HG02610 (cell line): ENCODE results near the gene ADPRHL1.
A peak's percentile ranks its signal among the peaks of the same experiment; 100 is the strongest.

Experiments
- ATAC-seq: cut with Tn5 transposase; IDR thresholded peaks from one replicate; pipeline ENCODE4 v1.9.1; 2021; ENCODE audit warnings: mild to moderate bottlenecking, moderate library complexity; ENCODE audit not compliant: unreplicated experiment

Gene ADPRHL1

DNA sequence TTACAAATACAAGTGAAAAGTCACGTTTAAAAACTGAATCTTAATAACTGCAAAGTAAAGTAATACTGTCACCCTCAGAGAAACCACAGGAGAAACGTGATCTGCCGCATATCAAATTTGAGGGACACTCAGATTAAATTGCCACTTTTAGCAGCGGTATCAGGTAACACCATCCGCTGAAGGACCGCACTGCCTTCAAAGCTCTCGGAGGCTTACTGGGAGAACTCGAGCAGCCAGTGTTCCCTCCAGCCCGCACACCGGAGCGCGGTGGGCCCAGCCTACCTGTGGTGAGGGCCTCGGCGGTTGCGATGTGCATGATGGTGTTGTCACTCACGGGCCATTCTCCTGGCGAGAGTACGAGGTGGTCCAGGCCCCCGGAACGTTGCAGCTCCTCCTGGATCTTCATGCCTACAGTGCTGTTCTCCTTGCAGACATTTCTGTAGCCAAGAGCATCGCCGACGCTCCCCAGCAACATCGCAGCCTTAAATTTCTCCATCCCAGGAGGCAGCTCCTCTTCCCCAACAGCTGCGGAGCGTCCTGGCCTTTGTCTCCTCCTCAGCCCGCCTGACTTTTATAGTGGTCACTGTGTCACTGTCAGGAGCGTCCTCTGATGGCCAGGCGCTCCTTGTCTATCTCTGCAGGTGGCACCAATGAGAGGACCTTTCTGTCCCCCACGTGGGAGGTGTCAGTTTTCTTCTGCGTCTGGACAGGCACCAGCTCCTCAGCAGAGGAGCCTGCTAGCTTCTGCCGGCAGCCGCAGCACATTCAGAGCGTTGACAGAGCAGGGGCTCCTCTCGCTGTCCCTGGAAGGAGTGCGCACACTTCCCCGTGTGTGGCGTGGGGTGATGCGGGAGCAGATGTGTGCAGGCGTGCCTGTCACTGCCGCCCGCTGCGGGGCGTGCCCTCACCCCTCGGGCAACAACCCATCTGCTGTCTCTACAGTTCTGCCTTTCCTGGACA is at the start of gene ADPRHL1:
TSS of gene ADPRHL1 (minus strand) at position 547 of the 960 bp plus-strand sequence. CDS start at position 496, 51 bp downstream.
- no peak for ATAC-seq

DNA sequence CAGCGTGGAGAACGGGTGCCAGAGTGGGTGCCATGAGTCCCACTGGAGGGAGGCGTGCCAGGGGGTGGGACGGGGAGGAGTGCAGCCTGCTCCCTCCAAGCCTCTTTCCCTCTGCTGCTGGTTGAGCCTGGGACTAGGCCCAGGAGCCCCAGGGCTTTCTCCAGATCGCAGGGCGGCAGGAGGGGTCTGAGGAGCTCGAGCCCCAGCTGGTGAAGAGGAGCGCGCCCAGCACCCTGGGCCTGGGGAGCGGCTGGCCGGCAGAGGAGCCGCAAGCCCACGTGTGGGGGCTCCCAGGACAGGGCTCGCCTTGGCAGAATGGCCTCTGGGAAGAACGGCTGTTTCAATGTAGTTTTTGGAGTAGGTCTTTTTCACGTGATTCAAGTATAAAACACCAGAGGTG is 49.4 kb upstream of the ADPRHL1 start:
- ATAC-seq: no peak

DNA sequence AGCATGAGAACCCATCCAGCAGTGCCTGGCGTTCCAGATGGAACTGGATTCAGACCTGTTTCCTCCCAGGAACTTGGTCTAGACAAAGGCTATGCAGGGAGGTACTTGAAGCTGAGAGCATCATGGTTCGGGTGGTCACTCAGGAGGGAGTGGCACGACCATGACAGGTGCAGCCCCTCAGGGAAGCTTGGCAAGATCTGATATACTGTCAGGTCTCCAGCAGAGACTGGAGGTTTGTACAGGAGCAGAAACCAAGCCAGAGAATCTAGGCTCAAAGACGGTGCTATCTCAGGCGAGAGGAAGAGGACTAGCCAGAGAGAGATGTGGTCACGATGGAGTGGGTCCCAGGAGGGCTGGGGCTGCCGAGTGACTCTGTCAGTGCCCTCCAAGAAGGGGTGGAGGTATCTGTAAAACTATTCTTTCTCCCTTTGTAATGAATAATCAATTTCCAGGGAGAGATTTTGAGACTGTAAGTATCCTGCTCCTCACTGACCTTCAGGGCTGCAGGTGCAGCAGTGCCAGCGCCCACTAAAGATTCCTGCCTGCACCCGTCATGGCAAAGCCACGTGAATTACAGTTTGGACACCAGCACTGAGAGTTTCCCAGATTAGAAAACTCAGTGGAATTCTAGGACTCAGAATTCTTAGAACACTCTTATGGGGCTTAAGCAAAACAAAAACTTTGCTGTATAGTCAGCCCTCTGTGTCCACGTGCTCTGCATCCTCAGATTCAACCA is 47.4 kb upstream of the ADPRHL1 start:
- no peak for ATAC-seq

DNA sequence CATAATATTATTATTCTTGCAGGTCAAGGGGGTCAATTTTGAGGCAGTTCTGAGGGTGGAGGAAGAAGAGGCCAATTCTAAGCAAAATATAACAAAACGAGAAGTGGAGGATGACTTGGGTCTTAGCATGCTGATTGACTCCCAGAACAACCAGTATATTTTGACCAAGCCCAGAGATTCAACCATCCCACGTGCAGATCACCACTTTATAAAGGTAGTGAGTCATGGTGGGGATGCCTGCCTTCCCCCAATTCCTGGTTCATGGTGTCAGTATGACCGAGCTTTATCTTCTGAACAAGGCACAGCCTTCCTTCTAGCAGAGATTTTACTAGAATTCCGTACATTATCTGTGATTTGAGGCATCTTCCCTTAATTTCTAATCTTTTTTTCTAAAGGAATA is 46.6 kb upstream of the ADPRHL1 start:
- no peak for ATAC-seq

DNA sequence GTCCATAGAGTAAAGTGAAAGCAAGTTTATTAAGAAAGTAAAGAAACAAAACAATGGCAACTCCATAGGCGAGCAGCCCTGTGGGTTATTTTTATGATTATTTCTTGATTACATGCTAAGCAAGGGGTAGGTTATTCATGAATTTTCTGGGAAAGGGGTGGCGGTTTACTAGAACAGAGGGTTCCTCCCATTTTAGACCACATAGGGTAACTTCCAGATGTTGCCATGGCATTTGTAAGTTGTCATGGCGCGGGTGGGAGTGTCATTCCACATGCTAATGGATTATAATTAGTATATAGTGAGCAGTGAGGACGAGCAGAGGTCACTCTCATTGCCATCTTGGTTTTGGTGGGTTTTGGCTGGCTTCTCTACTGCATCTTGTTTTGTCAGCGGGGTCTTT is 45.6 kb upstream of the ADPRHL1 start:
- no peak for ATAC-seq

DNA sequence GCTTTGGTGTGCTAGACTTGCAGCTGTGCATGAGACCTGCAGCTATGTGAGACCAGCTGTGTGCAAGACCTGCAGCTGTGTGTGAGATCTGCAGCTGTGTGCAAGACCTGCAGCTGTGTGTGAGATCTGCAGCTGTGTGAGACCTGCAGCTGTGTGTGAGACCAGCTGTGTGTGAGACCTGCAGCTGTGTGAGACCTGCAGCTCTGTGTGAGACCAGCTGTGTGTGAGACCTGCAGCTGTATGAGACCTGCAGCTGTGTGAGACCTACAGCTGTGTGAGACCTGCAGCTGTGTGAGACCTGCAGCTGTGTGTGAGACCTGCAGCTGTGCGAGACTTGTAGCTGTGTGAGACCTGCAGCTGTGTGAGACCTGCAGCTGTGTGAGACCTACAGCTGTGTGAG is 43.9 kb upstream of the ADPRHL1 start:
- ATAC-seq: no peak

DNA sequence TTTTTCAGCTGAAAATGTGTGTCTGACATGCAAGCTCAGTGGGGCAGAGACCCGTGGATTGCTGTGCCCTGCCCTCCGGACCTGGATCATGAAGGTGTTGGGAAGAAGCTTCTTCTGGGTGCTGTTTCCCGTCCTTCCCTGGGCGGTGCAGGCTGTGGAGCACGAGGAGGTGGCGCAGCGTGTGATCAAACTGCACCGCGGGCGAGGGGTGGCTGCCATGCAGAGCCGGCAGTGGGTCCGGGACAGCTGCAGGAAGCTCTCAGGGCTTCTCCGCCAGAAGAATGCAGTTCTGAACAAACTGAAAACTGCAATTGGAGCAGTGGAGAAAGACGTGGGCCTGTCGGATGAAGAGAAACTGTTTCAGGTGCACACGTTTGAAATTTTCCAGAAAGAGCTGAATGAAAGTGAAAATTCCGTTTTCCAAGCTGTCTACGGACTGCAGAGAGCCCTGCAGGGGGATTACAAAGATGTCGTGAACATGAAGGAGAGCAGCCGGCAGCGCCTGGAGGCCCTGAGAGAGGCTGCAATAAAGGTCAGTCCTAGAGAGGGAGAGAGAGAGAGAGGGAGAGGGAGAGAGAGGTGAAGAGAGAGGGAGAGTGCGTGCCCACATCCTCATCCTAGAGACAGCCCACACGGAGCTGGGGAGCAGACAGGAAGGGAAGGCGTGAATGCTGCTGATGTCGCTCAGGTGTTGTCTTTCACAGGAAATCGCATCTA is 42.4 kb upstream of the ADPRHL1 start:
- no peak for ATAC-seq

DNA sequence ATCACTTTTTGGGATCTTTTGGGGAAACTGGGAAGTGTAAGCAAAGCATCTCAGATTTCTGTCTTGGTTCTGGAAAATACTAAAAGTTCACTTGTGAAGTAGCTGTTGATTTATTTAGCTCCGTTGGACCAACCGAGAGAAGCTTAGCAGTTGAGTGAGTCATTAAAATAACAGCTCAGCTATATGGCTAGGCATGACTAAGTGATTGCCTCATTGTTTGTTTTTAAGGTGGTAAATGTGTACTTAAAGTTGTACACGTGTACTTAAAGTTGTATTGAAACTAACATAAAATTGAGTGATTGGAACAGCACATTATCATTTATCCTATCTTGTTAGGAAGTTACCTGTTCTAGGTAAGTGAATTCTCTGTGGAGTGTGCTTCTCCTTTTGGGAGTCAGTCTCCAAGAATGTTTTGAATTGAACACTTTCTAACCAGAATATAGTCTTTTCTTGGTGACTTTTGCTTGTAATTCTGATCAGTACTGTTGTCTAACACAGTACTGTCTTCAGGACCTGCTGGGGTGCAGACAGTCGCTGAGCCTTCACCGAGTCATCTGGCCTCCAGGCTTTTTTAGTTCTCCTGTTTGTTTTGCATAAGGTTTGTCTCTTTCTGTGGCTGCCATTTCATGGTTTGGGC is 40.1 kb upstream of the ADPRHL1 start:
- peak; percentile 28 for ATAC-seq

DNA sequence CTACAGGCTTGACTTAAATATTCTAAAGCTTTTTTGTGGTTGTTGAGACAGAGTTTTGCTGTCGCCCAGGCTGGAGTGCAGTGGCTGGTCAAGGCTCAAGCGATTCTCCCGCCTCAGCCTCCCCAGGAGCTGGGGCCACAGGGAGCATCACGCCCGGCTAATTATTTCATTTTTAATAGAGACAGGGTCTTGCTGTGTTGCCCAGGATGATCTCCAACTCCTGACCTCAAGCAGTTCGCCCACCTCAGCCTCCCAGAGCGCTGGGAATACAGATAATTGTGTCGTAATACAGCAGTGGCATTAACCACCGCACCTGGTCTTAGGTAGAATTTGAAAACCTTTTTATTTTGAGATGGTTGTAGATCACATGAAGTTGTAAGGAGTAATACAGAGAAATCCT is 38.7 kb upstream of the ADPRHL1 start:
- ATAC-seq: no peak

DNA sequence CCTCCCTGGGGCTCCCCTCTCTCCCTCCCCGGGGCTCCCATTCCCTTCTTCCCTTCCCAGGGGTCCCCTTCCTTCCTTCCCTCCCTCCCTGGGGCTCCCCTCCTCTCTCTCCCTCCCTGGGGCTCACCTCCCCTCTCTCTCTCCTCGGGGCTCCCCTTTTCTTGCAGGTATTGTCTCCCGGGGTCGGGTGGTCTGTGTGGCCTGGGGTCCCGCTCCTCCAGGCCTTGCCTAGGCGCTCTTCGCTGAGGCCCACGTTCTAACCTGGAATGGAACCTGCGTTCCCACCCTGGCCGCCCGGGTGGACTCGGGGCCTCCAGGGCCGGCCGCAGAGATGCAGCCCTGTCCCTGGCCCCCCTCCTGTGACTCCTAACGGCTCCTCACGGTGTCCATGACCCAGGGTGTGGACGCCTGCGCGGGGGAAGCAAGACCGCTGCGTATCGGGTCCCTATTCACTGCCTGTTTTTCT is 38.2 kb upstream of the ADPRHL1 start:
- no peak for ATAC-seq

DNA sequence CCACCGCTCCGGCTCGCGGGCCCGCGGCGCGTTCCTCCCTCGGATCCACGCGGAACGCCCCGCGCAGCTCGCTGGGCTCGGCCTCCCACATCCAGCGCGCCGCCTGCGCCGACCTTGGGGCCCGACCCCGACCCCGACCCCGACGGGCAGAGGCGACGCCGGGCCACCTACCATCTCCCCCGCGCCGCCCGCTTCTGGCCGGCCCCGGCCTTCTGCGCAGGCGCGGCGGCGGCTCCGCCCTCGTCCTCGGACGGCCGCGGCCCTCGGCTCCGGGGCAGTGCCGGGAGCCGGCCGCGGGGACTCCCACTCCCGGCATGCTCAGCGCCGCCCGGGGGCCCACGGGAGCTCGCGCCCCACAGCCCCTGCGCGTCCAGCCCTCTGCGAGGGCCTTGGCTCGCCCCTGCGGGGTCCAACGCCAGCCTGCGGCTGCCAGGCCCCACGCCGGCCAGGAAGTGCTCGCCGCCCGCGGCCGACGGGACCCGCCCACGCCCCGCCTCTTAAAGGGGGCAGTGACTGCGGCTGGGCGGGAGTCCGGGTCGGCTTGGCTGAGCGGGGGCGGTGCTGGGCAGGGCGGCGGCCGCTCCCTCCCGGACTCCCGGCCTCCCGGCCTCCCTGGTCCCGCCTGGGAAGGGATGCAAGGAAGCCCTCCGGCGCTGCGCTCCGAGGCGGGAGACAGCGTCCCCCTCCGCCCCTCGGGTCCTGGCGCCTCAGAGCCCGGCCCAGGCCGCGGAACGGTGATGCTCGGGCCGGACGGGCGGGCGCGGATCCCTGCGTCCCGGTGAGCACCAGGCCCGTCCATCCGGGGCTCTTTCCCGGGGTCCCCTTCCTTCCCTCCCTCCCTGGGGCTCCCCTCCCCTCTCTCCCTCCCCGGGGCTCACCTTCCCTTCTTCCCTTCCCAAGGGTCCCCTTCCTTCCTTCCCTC is 37.5 kb upstream of the ADPRHL1 start, which contains the start of gene DCUN1D2:
TSS of gene DCUN1D2 (minus strand) at position 216 of the 922 bp plus-strand sequence. CDS start at position 174, 42 bp downstream.
- peak; percentile 73 for ATAC-seq

DNA sequence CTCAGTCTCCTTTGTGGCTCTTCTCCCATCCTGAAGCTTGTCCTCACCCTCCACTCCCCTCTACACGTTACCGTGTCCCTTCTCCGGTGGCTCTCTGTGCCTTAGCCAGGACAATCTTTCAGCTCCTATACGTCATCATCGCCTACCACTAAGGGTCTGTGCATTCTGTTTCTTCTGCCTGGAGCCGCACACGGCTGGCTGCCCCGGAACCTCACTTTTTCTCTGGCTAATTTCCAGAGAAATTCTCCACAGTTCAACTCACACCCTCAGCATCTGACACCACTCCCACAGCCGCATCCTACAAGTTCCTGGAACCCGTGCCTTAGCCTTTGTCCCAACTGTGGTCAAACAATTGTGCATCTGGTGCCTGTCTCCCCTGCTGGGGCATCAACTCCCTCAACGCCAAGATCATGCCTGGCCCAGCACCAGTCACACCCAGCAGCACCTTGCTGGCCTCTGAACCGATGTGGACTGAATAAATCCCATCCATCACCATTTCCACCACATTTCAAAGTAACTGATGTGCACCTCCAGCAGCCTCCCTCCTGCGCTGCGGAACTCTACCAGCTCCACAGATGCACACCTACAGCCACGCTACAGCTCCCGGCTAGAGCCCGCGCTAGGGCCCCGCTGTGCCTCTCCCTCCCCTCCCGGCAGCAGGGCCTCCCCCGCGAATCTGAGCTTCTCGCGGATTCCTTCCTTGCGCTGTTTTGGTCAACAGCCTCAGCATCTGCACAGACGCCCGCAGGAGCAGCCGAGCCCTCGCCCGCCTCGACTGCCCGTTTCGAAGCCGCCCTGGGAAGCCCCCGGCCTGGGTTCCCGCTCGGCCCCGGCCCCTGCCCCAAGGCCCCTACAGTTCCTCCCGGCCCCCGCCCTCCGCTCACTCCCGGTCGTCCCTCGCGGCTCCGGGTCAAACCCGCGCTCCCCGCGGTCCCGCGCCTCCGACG is 36.5 kb upstream of the ADPRHL1 start:
- peak; percentile 12 for ATAC-seq

DNA sequence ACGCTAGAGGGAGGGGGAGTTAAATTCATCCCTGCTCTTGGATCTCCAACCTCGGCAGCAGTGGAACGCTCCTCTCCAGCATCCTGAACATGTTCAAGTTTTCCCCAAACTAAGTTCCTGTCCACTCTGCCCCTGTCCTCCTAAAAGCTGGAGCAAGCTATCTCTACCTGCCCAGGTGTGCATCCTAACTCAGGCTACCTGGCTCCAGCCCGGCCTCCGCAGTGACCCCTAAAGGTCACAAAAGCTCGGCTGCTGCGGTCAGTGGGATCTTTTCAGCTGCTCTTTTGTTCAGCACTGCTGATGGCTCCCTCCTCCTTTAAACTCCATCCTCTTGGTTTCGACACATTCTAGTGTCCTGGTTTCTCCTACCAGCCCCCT is 35.9 kb upstream of the ADPRHL1 start:
- no peak for ATAC-seq

DNA sequence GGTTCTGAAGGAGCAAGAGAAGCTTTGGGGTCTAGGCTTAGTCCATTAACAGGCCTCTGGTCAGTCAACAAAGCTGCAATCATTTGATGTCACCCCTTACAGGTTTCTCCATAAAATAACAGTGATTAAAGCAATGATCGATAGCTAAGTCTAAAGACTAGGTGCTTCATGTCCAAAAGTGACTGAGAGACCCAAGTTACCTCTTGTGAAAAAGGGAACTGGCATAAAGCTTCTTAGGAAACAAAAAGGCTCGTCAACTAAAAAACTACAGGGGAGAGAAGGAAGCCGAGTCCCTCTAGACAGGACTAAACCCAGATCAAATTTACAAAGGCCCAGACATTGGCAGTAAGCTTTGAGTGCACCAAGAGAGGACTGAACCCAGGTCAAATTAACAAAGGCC is 35.0 kb upstream of the ADPRHL1 start:
- ATAC-seq: no peak

DNA sequence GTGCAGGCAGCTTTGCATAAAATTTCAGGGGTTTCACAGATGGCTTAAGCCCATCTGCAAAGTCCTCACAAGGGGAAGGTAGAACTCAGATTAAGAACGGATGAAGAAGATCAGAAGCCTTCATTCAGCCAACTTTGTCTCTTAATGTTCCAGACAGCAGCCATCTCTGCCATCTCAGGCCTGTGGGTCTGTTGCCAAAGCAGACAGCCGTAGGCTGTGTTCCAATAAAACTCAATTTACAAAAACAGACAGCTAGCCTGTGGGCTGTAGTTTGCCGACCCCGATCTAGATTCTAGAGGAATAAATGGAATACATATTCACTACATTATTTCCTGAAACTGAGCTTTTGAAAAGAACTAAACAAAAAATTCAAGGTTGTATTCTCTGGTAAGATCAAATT is 33.4 kb upstream of the ADPRHL1 start:
- ATAC-seq: no peak

DNA sequence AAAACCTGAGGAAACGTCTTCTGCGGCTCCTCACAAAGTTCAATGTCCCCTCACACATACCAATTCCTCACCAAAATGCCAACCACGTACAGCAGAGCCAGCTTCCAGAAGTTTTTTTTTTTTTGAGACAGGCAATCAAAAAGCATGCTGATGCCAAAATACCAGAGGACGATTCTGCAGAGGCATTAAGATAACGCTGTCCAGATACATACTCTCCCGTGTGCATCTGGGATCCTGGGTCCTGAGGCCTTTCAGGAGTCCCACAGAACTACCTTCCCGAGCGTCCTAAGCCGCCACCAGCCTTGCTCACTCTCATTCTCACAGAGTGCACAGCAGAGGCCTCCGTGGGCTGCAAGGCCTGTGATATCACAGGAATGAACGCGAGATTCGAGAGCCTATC is 32.3 kb upstream of the ADPRHL1 start:
- no peak for ATAC-seq

DNA sequence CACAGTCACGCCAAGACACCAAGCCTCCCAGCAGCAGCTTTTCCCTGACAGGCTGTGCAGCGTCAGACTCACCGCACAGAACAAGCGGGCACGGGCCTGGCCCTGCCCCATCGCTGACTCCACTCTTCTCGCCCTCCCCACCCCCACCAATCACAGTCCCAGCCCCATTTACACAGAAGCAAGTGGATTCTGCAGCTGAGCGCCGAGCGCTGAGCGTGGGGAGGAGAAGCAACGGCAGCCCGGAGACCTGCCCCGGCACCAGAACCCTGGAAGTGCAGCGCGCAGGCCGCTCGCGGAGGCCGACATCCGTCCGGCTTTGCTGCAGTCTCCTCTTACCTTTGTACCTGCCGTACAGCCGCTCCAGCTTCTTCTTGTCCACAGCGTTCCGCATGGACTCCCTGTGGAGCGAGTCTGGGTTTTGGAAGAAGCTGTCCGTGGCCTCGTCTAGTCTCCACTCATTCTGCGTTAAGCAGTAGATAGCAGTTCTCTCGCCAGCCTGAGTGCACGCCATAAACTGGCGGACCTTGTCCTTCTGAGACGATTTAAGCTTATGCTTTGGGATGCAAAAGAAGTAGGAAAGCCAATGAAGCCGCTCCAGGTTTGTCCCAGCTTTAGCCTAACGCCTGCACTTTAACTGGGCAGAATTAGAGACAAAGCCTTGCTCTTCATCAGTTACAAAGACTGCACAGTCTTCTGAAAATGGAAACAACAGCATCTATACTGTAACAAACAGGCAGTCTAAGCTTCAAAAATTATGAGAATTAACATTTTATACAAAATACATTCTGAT is 30.4 kb upstream of the ADPRHL1 start:
- no peak for ATAC-seq

DNA sequence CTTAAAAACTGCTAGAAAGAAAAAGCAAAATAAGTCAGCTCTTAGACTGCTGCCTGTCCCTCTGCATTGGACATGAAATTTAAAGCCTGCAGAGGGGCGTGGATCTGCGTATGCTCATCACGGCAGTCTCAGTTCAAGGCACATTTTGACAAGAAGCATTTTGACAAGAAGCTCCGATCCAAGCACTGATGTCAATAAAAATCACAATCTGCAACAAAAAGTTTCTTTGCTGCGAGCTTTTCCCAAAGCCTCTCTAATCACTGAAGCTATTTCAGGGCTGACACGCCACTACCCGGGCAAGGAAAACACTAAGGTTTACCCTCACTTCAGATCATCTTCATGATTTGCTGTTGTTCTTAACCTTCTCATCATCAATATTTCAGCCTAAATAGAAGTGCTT is 29.8 kb upstream of the ADPRHL1 start:
- ATAC-seq: no peak
